ENCODE measurements around the gene GAGE12G. TPM values are rescaled to one million over a fixed set of nuclear protein-coding genes. Genes with fewer than 3 reads are reported as not detected.
"Not testable (repeated sequence)": the region's sequence is repeated elsewhere in the genome, so short reads cannot be mapped to it uniquely, and the experiment has no call there.

Gene GAGE12G
- polyA plus RNA-seq, 1 of the 3 experiments (the other 2 are of a cell fraction), result not detected

GRCh38 chrX:49569152-49569551 lies 1.0 kb upstream of the GAGE12G start:
- POLR2A ChIA-PET; H3K4me3 ChIP-seq (ENCODE audit: low read depth in 2 of 2, low read length in 1 of 2); H3K36me3 ChIP-seq (replicated peaks in 1 of 2; ENCODE audit: control insufficient read depth in 1 of 2, insufficient read depth in 2 of 2, low read length in 1 of 2); DNase-seq; H3F3A ChIP-seq (replicated peaks; ENCODE audit: insufficient read depth); H3K4me1 ChIP-seq (ENCODE audit: control insufficient read depth in 1 of 2, insufficient read depth in 2 of 2, low read depth in 1 of 2, low read length in 1 of 2); H3K9ac ChIP-seq; CTCF ChIA-PET; H3K79me2 ChIP-seq (ENCODE audit: insufficient read depth); H3K9me3 ChIP-seq; H3K27ac ChIP-seq (ENCODE audit: low read depth in 2 of 2, low read length in 1 of 2); H2AFZ ChIP-seq (ENCODE audit: low read depth); H3K9me2 ChIP-seq; H3K27me3 ChIP-seq (ENCODE audit: insufficient read depth); H4K20me1 ChIP-seq (ENCODE audit: insufficient read depth); H3K4me2 ChIP-seq: not testable (repeated sequence)
- no CpG with 5 or more reads among the region's 13 CpGs for WGBS (ENCODE audit: low lambda C conversion rate)

- WGBS (ENCODE audit: low lambda C conversion rate), result no CpG with 5 or more reads among the region's 16 CpGs
Measured at GRCh38 chrX:49579649-49580048, 9.4 kb downstream of the GAGE12G start, which contains the start of gene GAGE12H. Gene GAGE12H (plus strand): TSS chrX:49579949. CDS start chrX:49581104, 1,155 bp downstream.

GRCh38 chrX:49589196-49589595 lies 19.0 kb downstream of the GAGE12G start, which contains the start of gene GAGE2A:
Gene GAGE2A (plus strand): TSS chrX:49589496. CDS start chrX:49590651, 1,155 bp downstream.
- no CpG with 5 or more reads among the region's 16 CpGs for WGBS (ENCODE audit: low lambda C conversion rate)
- H3K4me1 ChIP-seq (ENCODE audit: control insufficient read depth in 1 of 2, insufficient read depth in 2 of 2, low read depth in 1 of 2, low read length in 1 of 2); POLR2A ChIA-PET: not testable (repeated sequence)

More at GRCh38 chrX:49579649-49580048, 9.4 kb downstream of the GAGE12G start, which contains the start of gene GAGE12H:
- H3K9ac ChIP-seq; H3K27me3 ChIP-seq (ENCODE audit: insufficient read depth); H3K27ac ChIP-seq (ENCODE audit: low read depth in 2 of 2, low read length in 1 of 2); H3K9me3 ChIP-seq; H4K20me1 ChIP-seq (ENCODE audit: insufficient read depth); POLR2A ChIA-PET; H3K79me2 ChIP-seq (ENCODE audit: insufficient read depth); H2AFZ ChIP-seq (ENCODE audit: low read depth); H3K9me2 ChIP-seq; H3K4me3 ChIP-seq (ENCODE audit: low read depth in 2 of 2, low read length in 1 of 2); H3K4me1 ChIP-seq (ENCODE audit: control insufficient read depth in 1 of 2, insufficient read depth in 2 of 2, low read depth in 1 of 2, low read length in 1 of 2); H3K4me2 ChIP-seq; DNase-seq; CTCF ChIA-PET; H3F3A ChIP-seq (replicated peaks; ENCODE audit: insufficient read depth); H3K36me3 ChIP-seq (replicated peaks in 1 of 2; ENCODE audit: control insufficient read depth in 1 of 2, insufficient read depth in 2 of 2, low read length in 1 of 2): not testable (repeated sequence)

GRCh38 chrX:49589769-49590478 lies 19.7 kb downstream of the GAGE12G start:
- POLR2A ChIA-PET; CTCF ChIA-PET; H3K36me3 ChIP-seq (replicated peaks in 1 of 2; ENCODE audit: control insufficient read depth in 1 of 2, insufficient read depth in 2 of 2, low read length in 1 of 2); H3K4me2 ChIP-seq; H3K4me1 ChIP-seq (ENCODE audit: control insufficient read depth in 1 of 2, insufficient read depth in 2 of 2, low read depth in 1 of 2, low read length in 1 of 2); H3K9me3 ChIP-seq; H3K9me2 ChIP-seq; H3K9ac ChIP-seq; H3K27me3 ChIP-seq (ENCODE audit: insufficient read depth); H3F3A ChIP-seq (replicated peaks; ENCODE audit: insufficient read depth); H4K20me1 ChIP-seq (ENCODE audit: insufficient read depth); DNase-seq; H3K4me3 ChIP-seq (ENCODE audit: low read depth in 2 of 2, low read length in 1 of 2); H3K79me2 ChIP-seq (ENCODE audit: insufficient read depth); H3K27ac ChIP-seq (ENCODE audit: low read depth in 2 of 2, low read length in 1 of 2); H2AFZ ChIP-seq (ENCODE audit: low read depth): not testable (repeated sequence)
- WGBS (ENCODE audit: low lambda C conversion rate), result 38% methylated on average over 31 of the region's 37 CpGs

More at GRCh38 chrX:49589196-49589595, 19.0 kb downstream of the GAGE12G start, which contains the start of gene GAGE2A:
- H3F3A ChIP-seq (replicated peaks; ENCODE audit: insufficient read depth); H3K4me2 ChIP-seq; H3K9me2 ChIP-seq; H3K36me3 ChIP-seq (replicated peaks in 1 of 2; ENCODE audit: control insufficient read depth in 1 of 2, insufficient read depth in 2 of 2, low read length in 1 of 2); H3K27ac ChIP-seq (ENCODE audit: low read depth in 2 of 2, low read length in 1 of 2); H2AFZ ChIP-seq (ENCODE audit: low read depth); H3K4me3 ChIP-seq (ENCODE audit: low read depth in 2 of 2, low read length in 1 of 2); H4K20me1 ChIP-seq (ENCODE audit: insufficient read depth); CTCF ChIA-PET; DNase-seq; H3K9ac ChIP-seq; H3K27me3 ChIP-seq (ENCODE audit: insufficient read depth); H3K79me2 ChIP-seq (ENCODE audit: insufficient read depth); H3K9me3 ChIP-seq: not testable (repeated sequence)

- H4K20me1 ChIP-seq (ENCODE audit: insufficient read depth); CTCF ChIA-PET; H3K9me3 ChIP-seq; H3K4me3 ChIP-seq (ENCODE audit: low read depth in 2 of 2, low read length in 1 of 2); H3K27me3 ChIP-seq (ENCODE audit: insufficient read depth); H3K36me3 ChIP-seq (replicated peaks in 1 of 2; ENCODE audit: control insufficient read depth in 1 of 2, insufficient read depth in 2 of 2, low read length in 1 of 2); DNase-seq; H3K79me2 ChIP-seq (ENCODE audit: insufficient read depth); H3F3A ChIP-seq (replicated peaks; ENCODE audit: insufficient read depth); H3K4me2 ChIP-seq; H3K4me1 ChIP-seq (ENCODE audit: control insufficient read depth in 1 of 2, insufficient read depth in 2 of 2, low read depth in 1 of 2, low read length in 1 of 2); H3K9ac ChIP-seq; H2AFZ ChIP-seq (ENCODE audit: low read depth); H3K9me2 ChIP-seq; POLR2A ChIA-PET; H3K27ac ChIP-seq (ENCODE audit: low read depth in 2 of 2, low read length in 1 of 2): not testable (repeated sequence)
- 51% methylated on average over 14 of the region's 17 CpGs for WGBS (ENCODE audit: low lambda C conversion rate)
Measured at GRCh38 chrX:49590488-49590887, 20.3 kb downstream of the GAGE12G start.

GRCh38 chrX:49598720-49599119 lies 28.5 kb downstream of the GAGE12G start, which contains the start of gene GAGE1:
Gene GAGE1 (plus strand): TSS chrX:49599020. CDS start chrX:49600175, 1,155 bp downstream.
- H3K4me1 ChIP-seq (ENCODE audit: control insufficient read depth in 1 of 2, insufficient read depth in 2 of 2, low read depth in 1 of 2, low read length in 1 of 2); H3K9me3 ChIP-seq; H3F3A ChIP-seq (replicated peaks; ENCODE audit: insufficient read depth); H3K4me2 ChIP-seq; H3K9ac ChIP-seq; H3K4me3 ChIP-seq (ENCODE audit: low read depth in 2 of 2, low read length in 1 of 2); H2AFZ ChIP-seq (ENCODE audit: low read depth); POLR2A ChIA-PET; H3K27me3 ChIP-seq (ENCODE audit: insufficient read depth); H3K9me2 ChIP-seq; H3K79me2 ChIP-seq (ENCODE audit: insufficient read depth); CTCF ChIA-PET; H4K20me1 ChIP-seq (ENCODE audit: insufficient read depth); H3K27ac ChIP-seq (ENCODE audit: low read depth in 2 of 2, low read length in 1 of 2); DNase-seq; H3K36me3 ChIP-seq (replicated peaks in 1 of 2; ENCODE audit: control insufficient read depth in 1 of 2, insufficient read depth in 2 of 2, low read length in 1 of 2): not testable (repeated sequence)
- WGBS (ENCODE audit: low lambda C conversion rate), result no CpG with 5 or more reads among the region's 16 CpGs

Data from SK-N-SH (cell line).